GM18907 (cell line): ENCODE data around the gene CRADD.

Experiments used
- ATAC-seq: cut with Tn5 transposase; IDR thresholded peaks from one replicate; pipeline ENCODE4 v1.9.1; 2021; ENCODE audit warnings: mild to moderate bottlenecking, moderate library complexity; ENCODE audit not compliant: unreplicated experiment

The CRADD gene

DNA sequence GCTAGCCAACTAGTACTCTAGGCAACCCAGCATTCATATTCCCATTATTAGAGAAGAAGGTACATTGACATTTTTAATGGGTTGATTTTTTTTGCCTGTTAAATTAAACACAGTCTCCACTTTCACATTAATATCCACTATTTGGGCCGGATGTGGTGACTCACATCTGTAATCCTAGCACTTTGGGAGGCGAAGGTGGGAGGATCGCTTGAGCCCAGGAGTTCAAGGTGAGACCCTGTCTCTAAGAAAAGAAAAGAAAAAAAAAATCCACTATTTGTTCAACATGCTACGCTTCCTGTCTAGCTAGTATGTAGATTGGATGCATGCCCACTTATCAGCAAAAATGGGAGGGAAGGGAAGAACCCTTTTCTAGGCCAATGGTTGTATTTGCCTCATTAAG lies 7.1 kb upstream of the CRADD start:
- no peak for ATAC-seq

DNA sequence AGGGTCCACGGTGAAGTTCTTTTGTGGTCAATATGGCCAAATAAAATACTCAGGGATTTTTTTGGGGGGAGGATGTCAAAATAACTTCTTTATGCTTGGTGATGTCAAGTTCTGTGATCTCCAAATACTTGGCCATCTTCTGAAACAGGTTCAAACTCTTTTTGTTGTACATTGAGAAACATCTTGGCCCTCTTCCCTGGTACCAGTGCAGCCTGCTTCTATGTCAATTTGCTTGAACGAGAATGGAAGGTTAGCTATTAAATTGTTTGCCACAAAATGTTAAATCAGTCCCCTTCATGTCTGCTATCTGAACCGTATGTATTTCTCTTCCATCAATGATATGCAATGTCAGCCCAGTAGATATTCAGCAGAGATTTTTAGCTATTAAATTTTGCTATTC lies 6.1 kb upstream of the CRADD start:
- ATAC-seq, result no peak

- no peak for ATAC-seq
These were observed 4.1 kb upstream of the CRADD start for GRCh38 chr12:93673084-93673483.

DNA sequence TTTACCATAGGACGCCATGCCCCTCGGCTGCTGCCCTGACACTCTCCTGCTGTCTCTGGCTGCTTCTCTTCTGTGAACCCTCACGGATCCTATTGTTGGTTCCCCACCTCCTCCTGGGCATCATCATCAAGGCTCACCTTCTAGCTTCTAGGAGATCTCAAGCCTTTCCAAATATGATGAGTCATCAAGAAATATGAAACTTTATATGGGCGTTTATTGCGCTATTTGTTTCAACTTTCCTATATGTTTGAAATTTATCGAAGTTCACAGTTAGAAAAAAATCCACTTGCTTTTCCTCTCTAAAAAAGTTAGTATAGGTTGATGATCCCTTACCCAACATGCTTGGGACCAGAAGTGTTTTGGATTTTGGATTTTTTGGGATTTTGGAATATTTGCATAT lies 2.8 kb upstream of the CRADD start:
- no peak for ATAC-seq

GRCh38 chr12:93676408-93677194 lies 574 bp upstream of the CRADD start:
- ATAC-seq, result no peak

DNA sequence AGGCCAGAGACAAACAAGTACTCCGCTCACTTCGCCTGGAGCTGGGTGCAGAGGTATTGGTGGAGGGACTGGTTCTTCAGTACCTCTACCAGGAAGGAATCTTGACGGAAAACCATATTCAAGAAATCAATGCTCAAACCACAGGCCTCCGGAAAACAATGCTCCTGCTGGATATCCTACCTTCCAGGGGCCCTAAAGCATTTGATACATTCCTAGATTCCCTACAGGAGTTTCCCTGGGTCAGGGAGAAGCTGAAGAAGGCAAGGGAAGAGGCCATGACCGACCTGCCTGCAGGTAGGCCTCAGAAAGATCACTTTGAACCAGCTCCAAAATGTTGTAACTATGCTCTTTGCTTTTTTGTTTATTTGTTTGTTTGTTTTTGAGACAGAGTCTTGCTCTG lies 1.6 kb downstream of the CRADD start:
- ATAC-seq, result no peak

- ATAC-seq, result no peak
These were observed 2.2 kb downstream of the CRADD start for GRCh38 chr12:93679308-93679925.

DNA sequence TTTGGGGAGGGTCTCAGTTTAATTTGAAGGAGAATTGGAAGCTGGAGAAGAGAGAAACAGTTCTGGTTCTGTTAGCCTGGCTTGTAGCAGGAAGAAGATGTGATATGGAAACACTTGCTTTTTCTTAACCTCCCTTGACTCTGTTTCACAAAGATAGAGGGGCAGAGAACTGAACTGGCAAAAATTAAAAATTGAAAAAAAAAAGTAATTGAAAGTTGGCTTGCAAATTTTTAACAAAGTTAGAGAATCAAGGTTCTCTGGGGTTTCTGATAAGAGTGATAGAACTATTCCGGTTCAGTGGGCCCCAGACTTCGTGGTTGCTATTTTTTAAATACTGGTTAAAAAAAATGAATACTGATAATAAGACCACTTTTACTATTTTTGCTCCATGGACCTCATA lies 2.8 kb downstream of the CRADD start:
- ATAC-seq, result no peak

DNA sequence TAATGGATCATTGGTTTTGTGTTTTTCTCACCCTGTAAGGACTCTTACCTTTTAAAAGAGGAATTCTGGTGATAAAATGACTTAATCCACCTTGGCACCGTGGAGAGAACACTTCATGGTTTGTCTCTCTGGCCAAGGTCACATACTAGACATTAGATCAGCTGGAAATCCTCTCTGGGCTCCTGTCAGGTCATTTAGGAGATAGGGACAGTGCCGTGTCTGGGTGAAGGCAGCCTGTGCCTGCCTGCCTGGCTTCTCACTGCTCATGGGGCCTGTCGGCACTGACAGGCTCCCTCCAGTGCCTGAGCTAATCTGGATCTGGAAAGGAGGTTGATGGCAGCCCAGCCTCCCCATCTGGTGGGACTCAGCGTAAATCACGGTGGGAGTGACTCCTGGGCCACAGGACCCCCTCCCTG lies 5.7 kb downstream of the CRADD start:
- ATAC-seq, result no peak

GRCh38 chr12:93683410-93683809 lies 6.2 kb downstream of the CRADD start:
- no peak for ATAC-seq

DNA sequence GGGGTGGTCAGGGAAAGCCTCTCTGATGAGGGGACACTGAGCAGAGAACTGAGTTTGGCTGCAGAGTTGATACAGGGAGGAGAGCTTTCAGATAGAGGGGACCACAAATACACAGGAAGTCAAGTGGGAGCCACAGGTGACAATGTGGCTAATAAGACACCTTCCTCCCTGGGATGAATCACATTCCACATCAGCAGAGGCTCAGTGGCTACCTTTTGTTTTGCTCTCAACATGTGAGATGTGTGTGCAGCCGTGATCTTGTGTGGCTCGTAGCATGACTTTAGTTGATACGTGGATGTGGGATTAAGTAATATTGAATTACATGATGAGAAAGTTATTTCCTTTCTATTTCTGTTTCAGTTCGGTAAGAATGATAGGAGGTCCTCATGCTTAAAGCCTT lies 7.5 kb downstream of the CRADD start:
- no peak for ATAC-seq

- ATAC-seq, result no peak
These were observed 9.6 kb downstream of the CRADD start for GRCh38 chr12:93686572-93687356.

DNA sequence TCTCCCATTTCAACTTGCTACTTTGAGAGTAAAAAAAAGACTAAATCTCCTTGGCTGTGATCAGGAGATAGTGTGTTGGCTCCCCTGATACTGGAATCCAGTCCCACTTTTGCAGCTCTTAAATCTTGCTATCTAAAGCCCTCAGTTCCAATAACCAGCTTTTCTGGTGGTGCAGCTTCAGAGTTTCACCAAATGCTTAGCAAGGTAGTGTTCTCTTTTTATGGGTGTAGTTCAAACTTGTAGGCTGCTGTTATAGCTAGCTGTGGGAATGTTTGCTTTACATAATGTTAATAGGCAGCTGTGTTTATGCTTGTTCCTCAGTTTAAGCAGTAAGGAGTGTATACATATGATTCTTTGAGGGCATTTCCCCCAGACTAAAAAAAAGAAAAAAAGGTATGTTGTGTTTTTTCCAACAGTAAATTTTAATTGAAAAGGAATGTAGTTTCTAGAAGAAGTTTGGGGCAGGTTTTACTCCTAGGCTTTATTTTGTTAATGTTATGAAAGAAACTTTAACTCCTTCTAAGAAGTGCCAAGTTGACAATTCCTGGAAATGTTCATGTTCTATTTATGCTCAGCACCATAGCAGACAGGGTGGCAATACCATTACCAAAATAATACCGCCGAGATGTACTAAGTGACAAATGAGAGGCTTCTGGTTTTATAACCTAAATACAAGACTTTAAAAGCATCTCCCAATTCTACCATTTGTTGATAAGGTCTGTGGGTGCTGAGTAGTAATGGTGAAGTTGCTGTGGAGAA lies 12.1 kb downstream of the CRADD start:
- ATAC-seq, result no peak

GRCh38 chr12:93696462-93696861 lies 19.3 kb downstream of the CRADD start:
- no peak for ATAC-seq

- ATAC-seq, result no peak
These were observed 21.3 kb downstream of the CRADD start for GRCh38 chr12:93698307-93699092.

GRCh38 chr12:93699271-93700145 lies 22.3 kb downstream of the CRADD start:
- ATAC-seq, result no peak

- ATAC-seq, result no peak
These were observed 25.6 kb downstream of the CRADD start for GRCh38 chr12:93702707-93703315.

DNA sequence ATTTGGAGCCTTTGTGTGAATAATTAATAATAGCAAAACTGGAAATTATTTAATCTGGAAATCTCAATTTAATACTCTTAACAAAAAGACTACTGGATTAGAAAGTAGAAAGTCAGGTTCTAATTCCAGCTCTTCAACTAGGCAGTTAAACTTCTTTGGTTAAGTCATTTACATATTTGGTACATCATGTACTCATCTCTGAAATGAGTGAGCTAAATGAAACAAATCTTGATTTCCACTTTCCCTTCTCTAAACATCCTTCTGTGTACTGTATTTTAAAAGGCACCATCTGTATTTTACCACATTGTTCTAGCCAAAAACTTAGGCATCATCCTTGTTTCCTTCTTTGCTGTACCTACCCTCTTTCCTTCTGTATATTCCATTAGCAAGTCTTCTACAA lies 26.9 kb downstream of the CRADD start:
- ATAC-seq, result no peak

- ATAC-seq, result no peak
These were observed 27.4 kb downstream of the CRADD start for GRCh38 chr12:93704625-93705024.
